ENCODE data around the gene MYO3A.

MYO3A gene, protein sequence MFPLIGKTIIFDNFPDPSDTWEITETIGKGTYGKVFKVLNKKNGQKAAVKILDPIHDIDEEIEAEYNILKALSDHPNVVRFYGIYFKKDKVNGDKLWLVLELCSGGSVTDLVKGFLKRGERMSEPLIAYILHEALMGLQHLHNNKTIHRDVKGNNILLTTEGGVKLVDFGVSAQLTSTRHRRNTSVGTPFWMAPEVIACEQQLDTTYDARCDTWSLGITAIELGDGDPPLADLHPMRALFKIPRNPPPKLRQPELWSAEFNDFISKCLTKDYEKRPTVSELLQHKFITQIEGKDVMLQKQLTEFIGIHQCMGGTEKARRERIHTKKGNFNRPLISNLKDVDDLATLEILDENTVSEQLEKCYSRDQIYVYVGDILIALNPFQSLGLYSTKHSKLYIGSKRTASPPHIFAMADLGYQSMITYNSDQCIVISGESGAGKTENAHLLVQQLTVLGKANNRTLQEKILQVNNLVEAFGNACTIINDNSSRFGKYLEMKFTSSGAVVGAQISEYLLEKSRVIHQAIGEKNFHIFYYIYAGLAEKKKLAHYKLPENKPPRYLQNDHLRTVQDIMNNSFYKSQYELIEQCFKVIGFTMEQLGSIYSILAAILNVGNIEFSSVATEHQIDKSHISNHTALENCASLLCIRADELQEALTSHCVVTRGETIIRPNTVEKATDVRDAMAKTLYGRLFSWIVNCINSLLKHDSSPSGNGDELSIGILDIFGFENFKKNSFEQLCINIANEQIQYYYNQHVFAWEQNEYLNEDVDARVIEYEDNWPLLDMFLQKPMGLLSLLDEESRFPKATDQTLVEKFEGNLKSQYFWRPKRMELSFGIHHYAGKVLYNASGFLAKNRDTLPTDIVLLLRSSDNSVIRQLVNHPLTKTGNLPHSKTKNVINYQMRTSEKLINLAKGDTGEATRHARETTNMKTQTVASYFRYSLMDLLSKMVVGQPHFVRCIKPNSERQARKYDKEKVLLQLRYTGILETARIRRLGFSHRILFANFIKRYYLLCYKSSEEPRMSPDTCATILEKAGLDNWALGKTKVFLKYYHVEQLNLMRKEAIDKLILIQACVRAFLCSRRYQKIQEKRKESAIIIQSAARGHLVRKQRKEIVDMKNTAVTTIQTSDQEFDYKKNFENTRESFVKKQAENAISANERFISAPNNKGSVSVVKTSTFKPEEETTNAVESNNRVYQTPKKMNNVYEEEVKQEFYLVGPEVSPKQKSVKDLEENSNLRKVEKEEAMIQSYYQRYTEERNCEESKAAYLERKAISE (N-terminal part only)

DNA sequence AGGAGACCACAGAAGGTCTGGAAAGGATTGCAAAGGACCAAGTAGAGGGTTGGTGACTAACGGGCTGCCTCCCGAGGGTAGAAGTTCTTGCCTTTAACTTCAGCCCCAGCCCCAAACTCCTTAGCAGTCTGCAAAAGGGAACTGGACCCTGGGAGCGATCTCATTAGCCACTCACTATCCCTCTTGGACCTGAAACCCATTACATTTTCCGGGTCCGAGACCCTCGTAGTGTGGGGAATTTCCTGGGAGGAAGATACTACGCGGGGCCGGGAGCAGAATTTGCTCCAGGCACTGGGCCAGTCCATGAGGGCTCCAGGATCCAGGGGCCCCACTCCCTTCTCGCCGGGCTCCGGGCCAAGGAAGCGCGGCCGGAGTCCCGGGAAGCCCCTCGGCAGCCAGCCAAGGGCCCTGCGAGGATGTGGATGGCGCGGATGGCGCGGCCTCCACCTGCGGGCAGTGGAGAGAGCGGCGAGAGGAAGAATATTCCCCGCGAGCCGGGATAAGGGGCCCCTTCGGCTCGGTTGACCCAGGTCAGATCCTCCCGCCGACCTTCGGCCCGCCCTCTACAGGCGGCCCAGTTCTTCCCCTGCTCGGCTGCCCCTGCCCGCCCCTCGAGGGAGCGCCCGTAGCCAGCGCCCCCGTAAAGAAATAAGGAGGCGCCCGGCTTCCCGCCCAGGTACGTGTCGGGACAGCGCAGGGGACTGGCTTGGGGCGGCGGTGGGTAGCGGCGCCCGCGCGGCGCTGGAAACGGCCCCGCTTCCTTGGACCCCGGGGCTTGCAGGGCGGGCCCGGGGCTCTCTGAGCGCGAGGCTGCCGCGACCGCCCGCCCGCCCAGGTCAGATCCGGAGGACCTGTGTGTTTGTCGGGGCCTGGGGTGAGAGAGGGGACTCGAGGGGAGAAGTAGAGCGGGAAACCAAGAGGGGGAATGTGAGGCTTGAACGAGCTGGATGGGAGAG lies at the start of gene MYO3A:
Gene MYO3A (plus strand): TSS at position 577 of the 956 bp plus-strand sequence. CDS start 17,882 bp downstream, outside the sequence.
- no peak for DNase-seq (ENCODE audit: low read depth, low spot score)

DNA sequence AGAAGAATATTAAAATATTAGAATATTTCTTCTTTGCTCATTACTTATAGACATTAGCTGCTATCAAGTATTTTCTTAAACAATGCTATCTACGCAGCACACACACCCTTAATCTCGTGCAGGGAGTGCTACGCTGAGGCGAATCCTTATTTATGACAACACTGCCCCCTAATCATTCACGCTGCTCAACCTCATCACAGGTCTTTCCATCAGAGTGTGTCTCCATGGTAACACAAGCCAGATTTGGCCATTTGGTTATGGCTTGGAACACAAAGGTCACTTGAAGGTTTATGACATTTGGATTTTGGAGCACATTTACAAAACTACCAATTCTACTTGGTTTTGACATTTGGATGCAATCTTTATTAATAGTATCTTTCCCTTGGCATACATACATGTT lies 45.4 kb upstream of the MYO3A start:
- no peak for DNase-seq (ENCODE audit: low read depth, low spot score)

DNA sequence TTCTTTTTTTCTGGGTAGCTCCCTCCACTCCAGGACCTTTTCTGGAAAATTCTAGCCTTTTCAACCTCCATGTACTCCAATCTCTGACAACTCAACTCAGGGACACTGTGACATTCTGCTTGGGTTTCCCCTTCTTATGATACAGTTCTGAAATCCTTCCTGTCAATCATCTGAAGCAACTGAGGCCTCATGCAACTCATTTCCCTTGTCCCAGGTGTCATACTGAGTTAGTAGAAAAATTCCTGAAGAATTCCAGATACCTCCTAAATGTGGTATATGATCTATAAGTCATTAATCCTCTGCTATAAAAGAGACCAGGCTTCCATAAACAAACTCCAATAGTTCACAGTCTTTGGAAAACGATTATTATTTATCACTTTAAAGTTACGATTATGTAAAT lies 43.0 kb upstream of the MYO3A start:
- DNase-seq (ENCODE audit: low read depth, low spot score), result no peak

DNA sequence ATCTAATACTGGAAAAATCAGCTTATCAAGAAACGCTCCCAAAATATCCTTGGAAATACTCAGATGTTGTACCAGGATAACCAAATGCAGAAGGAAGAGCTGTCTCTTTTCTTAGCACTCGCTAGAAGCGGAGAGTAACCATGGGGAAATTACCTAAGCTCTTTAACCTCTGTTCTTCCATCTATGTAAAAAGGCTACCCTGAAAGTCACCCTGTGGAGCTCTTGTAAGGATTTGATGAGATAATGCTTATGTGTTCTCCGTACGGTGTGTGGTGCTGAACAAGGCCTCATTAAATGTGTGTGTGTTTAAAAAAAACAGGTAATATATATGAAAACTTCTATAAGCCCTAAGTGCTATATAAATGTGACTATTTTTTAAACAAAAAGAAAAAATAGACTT lies 38.2 kb upstream of the MYO3A start:
- DNase-seq (ENCODE audit: low read depth, low spot score), result no peak

DNA sequence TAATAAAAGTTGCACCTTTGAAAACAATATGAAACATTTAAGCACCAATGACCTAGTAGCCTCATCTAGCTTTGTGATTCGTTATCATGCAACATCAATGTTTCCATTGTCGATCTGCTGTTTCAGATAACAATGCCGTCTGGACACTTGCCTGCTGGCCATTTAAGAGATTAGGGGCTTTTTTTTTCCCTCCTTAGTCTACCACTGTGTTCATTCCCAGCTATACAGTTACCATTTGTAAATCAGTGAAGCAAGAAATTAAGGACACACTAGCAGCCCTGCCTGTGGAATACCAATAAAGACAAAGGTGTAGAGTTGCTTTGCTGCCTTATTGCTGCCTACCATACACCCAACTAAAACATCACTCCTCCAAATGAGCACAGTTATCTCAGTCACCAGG lies 37.6 kb upstream of the MYO3A start:
- no peak for DNase-seq (ENCODE audit: low read depth, low spot score)

DNA sequence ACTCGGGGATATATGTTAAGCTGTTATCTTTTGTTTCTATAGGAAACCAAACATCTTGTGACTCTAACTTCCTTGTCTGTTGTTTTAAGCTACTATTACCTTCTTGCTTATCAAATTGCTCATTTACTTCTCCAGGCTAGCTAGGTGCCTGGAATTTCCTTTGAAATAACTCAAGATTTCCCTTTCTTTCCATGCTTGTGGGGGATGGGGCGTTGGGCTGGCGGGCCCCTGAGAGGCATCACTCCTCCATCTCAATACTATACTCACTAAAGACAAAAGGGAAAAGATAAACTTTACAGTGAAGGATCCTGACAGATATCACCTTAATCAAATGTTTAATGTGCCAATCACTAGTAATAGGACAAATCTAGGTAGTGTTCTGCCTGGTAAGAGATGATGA lies 34.7 kb upstream of the MYO3A start:
- no peak for DNase-seq (ENCODE audit: low read depth, low spot score)

DNA sequence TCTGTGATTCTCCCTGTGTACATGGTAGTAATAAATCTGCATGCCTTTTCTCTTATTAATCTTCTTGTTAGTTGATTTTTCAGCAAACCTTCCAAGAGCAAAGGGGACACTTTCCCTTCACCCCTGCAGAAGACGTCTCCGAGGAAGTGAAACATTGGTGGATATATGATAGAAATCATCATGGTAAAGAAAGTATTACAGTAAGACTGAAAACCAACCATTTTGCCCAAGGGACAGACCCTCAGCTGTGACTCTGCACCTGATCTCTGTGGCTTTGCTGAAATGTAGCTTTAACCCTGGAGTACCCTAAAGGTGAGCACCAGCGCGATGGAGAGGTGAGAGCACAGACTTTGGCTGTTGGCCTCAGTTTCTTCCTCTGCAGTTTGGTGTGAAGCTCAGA lies 32.8 kb upstream of the MYO3A start:
- no peak for DNase-seq (ENCODE audit: low read depth, low spot score)

DNA sequence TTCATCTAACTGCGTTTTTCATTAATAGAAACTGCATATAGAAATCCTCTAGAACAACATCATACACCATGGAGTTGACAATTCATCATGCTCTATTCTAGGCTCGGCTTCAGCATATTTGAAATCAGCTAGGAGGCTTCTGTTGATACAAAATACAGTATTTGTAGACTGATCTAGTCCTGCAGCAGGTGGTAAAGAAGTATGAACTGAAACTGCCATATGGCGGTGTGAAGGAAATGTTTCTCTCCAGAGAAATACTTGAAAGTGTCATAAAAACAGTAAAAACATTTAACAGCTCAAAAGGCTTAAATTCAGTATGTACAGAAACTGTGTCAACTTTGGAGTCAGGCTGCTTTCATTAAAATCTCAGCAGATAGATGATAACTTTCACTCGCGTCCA lies 32.0 kb upstream of the MYO3A start:
- no peak for DNase-seq (ENCODE audit: low read depth, low spot score)

DNA sequence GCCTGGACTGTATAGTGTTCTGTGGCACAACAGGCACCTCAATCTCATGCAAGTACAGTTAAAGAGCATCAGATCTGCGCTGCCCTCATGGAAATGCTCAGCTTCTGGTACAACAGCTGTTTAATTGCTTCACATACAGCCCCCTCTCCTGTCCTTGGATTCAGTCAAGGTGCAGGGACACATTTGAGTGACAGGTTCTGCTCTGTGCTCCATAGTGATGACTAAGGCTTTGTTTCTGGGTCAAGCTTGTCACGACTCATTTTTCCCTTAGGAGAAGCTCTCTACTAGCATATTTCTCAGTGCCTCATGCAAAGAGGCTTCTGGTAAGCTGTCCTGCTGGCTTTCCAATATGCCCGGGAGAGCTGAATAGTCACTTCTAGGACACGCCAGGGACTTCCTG lies 26.8 kb upstream of the MYO3A start:
- no peak for DNase-seq (ENCODE audit: low read depth, low spot score)

DNA sequence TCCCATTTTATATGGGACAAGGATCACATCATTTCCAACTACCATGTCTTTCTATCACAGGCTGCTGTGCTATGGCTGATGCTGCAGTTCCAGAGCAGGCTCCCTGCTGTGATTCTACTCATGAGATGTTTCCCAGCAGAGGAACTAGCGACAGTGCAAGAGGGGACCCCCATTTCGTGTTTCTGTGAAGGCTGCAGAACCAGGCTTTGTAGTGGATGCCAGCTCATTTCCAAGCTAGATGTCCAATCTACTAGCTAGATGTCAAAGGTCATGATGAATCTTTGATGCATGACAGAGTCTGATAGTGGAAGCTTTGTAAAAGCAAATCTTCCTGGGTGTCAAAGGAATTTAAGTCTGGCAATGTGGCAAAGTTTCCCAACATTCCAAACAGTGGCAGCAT lies 21.2 kb upstream of the MYO3A start:
- DNase-seq (ENCODE audit: low read depth, low spot score), result no peak

DNA sequence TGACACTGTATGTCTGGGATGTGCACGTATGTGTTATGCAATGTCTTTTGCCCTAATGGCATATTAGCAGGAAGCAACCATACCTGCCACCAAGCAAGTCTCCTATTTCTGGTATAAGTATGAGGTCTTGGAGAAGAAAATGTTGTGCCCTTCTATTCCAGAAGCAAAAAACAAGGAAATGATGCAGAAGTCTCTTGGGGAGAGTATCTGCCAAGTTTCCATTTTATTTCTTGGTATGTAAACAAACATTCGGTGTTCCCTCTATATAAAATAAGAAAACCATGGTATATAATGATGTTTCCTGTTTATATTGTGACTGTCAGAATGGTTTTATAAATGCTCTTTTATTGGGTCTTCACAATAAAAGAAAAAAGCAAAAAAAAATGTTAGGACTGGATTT lies 19.3 kb upstream of the MYO3A start:
- DNase-seq (ENCODE audit: low read depth, low spot score), result no peak

DNA sequence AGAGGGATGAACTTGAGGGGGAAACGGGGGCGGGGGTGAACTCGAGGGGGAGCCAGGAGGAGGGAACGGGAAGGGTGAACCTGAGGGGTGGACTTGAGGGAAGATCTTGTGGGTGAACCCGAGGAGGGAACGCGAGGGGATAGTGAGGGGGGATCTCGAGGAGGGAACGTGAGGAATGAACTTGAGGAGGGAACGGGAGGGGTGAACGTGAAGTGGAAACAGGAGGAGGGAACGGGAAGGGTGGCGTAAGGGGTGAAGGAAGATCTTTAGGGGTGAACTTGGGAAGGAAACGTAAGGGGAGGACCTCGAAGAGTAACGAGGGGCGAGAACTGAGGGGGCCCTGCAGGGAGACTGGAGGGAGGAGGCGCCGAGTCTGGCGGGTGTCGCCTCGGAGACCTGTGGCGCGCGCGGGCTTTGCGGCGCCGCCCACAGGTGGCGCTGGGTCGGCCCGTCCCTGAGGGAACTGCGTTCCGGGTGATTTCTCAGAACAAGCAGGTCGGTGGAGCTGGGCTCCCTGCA lies 651 bp downstream of the MYO3A start:
- no peak for DNase-seq (ENCODE audit: low read depth, low spot score)

DNA sequence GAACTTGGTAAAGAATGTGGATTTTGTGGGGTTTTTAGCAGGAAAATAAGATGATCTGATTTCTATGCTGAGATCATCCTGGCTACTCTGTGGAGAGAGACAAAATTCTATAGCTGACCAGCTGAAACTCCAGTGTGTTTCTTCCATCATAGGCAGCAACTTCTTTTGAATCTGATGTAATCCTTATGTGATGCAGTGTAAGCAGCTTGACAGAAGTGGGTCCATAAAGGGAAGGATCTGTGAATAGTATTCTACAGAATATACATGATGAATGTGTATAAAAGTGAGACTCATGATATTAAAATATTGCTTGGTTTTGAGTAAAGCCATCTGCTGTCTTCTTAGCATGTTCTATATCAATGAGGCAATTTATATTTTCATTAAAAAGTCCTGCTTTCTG lies 4.4 kb downstream of the MYO3A start:
- no peak for DNase-seq (ENCODE audit: low read depth, low spot score)

DNA sequence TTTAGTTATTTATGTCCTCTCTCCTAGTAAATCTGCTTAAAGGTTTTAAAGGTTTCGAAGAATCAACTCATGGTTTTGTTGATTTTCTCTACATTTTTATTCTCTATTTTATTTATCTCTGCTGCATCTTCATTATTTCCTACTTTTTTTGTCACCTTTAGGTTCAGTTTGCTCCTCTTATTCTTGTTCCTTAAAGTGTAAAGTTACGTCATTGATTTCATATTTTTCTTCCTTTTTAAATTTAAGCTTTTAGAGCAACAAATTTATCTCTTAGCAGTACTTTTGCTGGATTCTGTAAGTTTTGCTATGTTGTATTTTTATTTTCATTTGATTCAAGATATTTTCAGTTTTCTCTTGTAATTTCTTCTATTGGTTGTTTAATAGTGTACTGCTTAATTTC lies 10.7 kb downstream of the MYO3A start:
- DNase-seq (ENCODE audit: low read depth, low spot score), result no peak

DNA sequence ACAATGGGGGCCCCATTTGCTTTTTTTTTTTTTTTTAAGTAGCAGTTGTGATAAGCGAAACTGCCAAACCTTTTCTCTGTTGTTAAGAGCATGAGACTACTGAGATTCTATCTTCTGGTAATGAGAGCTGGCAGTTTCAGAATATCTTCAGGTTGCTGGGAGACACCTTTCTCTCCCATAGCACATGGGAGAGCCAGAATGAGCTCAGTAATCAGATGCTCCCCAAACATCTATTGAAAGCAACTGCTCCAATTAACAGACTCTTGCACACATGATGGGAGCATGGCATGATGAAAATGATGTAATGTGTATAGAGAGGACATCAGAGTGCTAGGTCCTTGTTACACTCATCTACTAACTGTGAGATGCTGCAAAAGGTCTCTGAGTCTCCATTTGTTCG lies 18.8 kb downstream of the MYO3A start:
- no peak for DNase-seq (ENCODE audit: low read depth, low spot score)

DNA sequence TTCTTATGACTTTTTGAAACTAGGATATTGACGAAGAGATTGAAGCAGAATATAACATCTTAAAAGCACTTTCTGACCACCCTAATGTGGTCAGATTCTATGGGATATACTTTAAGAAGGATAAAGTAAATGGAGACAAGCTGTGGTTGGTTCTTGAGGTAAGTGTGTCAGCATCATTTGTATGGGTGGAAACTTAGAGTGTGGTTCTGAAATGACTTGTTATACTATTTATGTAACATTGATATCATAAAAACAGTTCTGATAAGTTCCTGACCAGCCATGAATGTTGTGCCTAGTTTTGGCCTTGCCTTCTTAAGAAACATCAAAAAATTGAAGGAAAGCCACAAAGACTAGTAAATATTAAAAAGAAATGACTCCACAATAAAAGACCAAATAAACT lies 20.8 kb downstream of the MYO3A start:
- no peak for DNase-seq (ENCODE audit: low read depth, low spot score)

DNA sequence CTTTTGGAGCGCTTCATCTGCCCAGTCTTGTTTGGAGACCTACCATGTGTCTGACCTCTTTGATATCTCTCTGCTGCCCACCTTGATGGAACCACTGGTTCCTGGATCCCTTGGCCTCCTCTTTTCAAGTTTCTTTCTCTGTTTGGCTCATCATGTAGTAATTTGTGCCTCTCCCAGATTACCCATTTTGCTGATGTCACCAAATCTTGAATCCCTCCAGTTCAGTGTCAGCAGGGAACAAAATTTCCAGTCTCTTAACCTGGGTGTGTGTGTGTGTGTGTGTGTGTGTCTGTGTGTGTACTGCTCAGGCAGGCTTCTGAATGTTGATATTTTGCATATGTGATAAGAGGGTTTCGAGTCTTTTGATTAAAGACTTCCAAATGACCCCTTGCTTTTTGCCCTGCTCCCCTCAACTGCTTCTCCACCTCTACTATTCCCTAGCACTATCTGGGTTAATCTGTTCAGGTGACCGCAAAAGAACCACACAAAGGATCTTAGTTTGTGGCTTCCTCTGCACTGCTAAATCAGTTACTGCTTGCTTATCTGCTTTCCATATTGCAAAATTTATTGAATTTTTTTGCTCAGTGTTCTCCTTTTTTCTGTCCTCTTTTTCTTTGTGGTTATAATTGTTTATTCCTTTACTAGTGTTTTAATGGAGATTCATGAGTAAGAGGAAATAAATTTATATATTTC lies 25.7 kb downstream of the MYO3A start:
- DNase-seq (ENCODE audit: low read depth, low spot score), result no peak

DNA sequence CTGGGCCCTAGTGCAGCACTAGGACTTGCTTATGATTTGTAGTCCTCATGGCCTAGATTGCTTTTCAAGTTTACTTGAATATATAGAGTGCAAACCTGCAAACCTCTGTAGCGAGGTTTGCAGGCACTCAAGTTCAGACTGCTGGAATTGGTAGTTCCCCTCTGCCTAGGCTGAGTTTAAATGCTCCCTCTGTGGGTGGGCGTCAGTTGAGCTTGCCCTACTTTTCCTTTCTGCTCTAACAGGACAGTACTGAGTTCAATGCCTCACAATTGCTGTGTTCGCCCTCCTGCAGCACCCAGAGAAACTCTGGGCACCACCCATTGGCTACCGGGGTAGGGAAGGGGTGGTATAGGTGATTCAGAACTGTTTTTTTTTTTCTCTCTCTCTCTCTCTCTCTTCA lies 31.6 kb downstream of the MYO3A start:
- DNase-seq (ENCODE audit: low read depth, low spot score), result no peak

DNA sequence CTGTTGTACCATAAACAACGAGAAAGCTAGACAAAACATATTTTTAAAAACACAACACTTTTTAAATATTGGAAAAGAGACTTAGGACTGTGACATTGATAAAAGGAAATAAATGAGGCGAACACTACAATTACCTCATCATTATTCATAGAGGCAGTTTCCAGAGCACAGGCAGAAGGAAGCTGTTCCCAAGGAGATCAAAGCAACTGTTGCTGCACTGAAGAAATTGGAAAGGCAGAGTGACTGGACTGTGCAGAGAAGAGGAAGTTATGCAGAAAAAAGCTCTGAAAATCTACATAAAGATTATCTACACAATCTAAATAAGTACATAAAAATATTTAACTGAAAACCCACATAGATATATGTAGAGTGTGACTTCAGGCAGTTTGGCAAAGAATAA lies 32.8 kb downstream of the MYO3A start:
- DNase-seq (ENCODE audit: low read depth, low spot score), result no peak

DNA sequence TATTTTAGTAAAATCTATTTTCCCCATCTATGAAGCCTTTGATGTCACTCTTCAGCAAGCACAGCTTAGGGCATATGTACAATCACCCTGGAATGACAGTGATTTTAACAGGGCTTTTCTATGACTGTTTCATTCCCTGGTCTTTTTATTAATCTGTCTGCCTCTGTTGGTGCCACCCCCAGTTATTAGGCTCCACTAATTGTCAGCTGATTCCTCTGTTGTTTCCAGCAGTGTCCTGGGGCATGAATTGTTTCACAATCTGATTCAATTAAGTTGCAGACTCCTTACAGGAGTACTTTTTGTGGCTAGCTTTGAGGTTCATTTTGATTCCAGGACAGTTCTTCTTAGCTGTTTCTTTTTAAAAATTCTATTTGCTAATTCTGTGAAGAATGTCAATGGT lies 38.6 kb downstream of the MYO3A start:
- no peak for DNase-seq (ENCODE audit: low read depth, low spot score)
